Spinal cord (tissue), 10 donors: ENCODE data around the gene FES. TPM values are rescaled to one million over a fixed set of nuclear protein-coding genes. Genes with fewer than 3 reads are reported as not detected.

Source experiments
- DNase-seq, 6 donors: peaks; one replicate each; pipeline versions ENCODE4 v3.0.0 to v3.0.0-alpha.2; 2013 to 2015; ENCODE audit warnings: low spot score in 6 of 6, low read depth in 4 of 6
- H3K27ac ChIP-seq: one replicate; pipeline ENCODE4 v1.5.1; 2013; ENCODE audit warnings: low read depth, low read length, control low read depth
- H3K27me3 ChIP-seq: one replicate; pipeline ENCODE4 v1.6.1; 2013; ENCODE audit warnings: low read length; ENCODE audit not compliant: control insufficient read depth, insufficient read depth
- H3K36me3 ChIP-seq: one replicate; pipeline ENCODE4 v1.6.1; 2013; ENCODE audit warnings: low read length; ENCODE audit not compliant: control insufficient read depth, insufficient read depth
- H3K4me1 ChIP-seq: one replicate; pipeline ENCODE4 v1.6.1; 2013; ENCODE audit warnings: low read length; ENCODE audit not compliant: control insufficient read depth, insufficient read depth
- H3K4me3 ChIP-seq: one replicate; pipeline ENCODE4 v1.5.1; 2013; ENCODE audit warnings: low read depth, low read length, control low read depth
- H3K9me3 ChIP-seq: one replicate; pipeline ENCODE4 v1.6.1; 2013; ENCODE audit warnings: low read length; ENCODE audit not compliant: control insufficient read depth, insufficient read depth
- WGBS: methylation state at CpG from one replicate; pipeline ENCODE4 v1.1.5; 2013; ENCODE audit warnings: missing lambda C conversion rate; ENCODE audit not compliant: insufficient coverage; 5-methylcytosine and 5-hydroxymethylcytosine counted together
- polyA plus RNA-seq, 2 donors: library from polyadenylated mRNA; unstranded; fragments of 120-200 nt; gene quantifications; one replicate each; pipeline ENCODE4 v1.2.1, GENCODE V29; 2013; ENCODE audit not compliant: insufficient read length in 2 of 2
- total RNA-seq, 2 donors: library from RNA; depleted of rRNA in 1 of 2; stranded (reverse); fragments of 120-200 nt in 1 of 2; fragments of >200 nt in 1 of 2; gene quantifications; one replicate each; pipeline versions ENCODE4 v1.2.3 to v1.2.4, GENCODE V29; 2013 to 2014
- donor health status: healthy.

Gene FES
- total and polyA plus RNA-seq, 4 donors, result 8.7 to 19.5 (median 12.7) TPM

GRCh38 chr15:90880381-90881145 is 3.7 kb upstream of the FES start:
- 93% methylated on average over 13 of the region's 16 CpGs for WGBS

GRCh38 chr15:90881181-90881977 is 2.9 kb upstream of the FES start:
- peaks cover 72% of the 10 kb centered on the region for H3K36me3 ChIP-seq
- peaks cover 32% of the 10 kb centered on the region for H3K4me1 ChIP-seq
- H3K4me3 ChIP-seq, result no peak overlapping the region
- 86% methylated on average over 33 of the region's 35 CpGs for WGBS
- no peaks in the 10 kb centered on the region for H3K9me3 ChIP-seq
- H3K27me3 ChIP-seq, result no peaks in the 10 kb centered on the region
- H3K27ac ChIP-seq, result no peak overlapping the region
- DNase-seq, result no peak

More at GRCh38 chr15:90880381-90881145, 3.7 kb upstream of the FES start:
- Histone ChIP-seq H3K27ac (no peak overlapping the region), H3K4me3 (no peak overlapping the region), H3K9me3 (no peaks in the 10 kb centered on the region), H3K27me3 (no peaks in the 10 kb centered on the region), H3K36me3 (peaks cover 80% of the 10 kb centered on the region), H3K4me1 (peaks cover 27% of the 10 kb centered on the region)
- no peak for DNase-seq

GRCh38 chr15:90881978-90882721 is 2.2 kb upstream of the FES start:
- Histone ChIP-seq H3K27me3 (no peaks in the 10 kb centered on the region), H3K4me3 (no peak overlapping the region), H3K4me1 (peaks cover 32% of the 10 kb centered on the region), H3K36me3 (peaks cover 69% of the 10 kb centered on the region), H3K27ac (no peak overlapping the region), H3K9me3 (no peaks in the 10 kb centered on the region)
- WGBS, result 97% methylated on average over 11 of the region's 19 CpGs
- no peak for DNase-seq

GRCh38 chr15:90882781-90883525 is 1.4 kb upstream of the FES start:
- Histone ChIP-seq H3K4me1 (peaks cover 32% of the 10 kb centered on the region), H3K9me3 (no peaks in the 10 kb centered on the region), H3K27me3 (no peaks in the 10 kb centered on the region), H3K4me3 (no peak overlapping the region), H3K36me3 (peaks cover 64% of the 10 kb centered on the region), H3K27ac (peak overlapping the region; percentile 80)
- 84% methylated on average over 11 of the region's 13 CpGs for WGBS
- DNase-seq, result no peak

GRCh38 chr15:90883526-90883975 is 753 bp upstream of the FES start:
- 74% methylated on average over 5 of the region's 7 CpGs for WGBS
- Histone ChIP-seq H3K36me3 (peaks cover 60% of the 10 kb centered on the region), H3K27me3 (no peaks in the 10 kb centered on the region), H3K9me3 (no peaks in the 10 kb centered on the region), H3K4me3 (peak overlapping the region; percentile 41), H3K4me1 (peaks cover 32% of the 10 kb centered on the region), H3K27ac (peak overlapping the region; percentile 80)
- DNase-seq, result peak in 1 of 6 donors; percentile 28

- WGBS, result 71% methylated on average over 14 of the region's 16 CpGs
- H3K27ac ChIP-seq, result peak overlapping the region; percentile 75
- H3K4me3 ChIP-seq, result peak overlapping the region; percentile 41
- H3K4me1 ChIP-seq, result peaks cover 32% of the 10 kb centered on the region
- DNase-seq, result no peak
- H3K36me3 ChIP-seq, result peaks cover 54% of the 10 kb centered on the region
- H3K27me3 ChIP-seq, result no peaks in the 10 kb centered on the region
- no peaks in the 10 kb centered on the region for H3K9me3 ChIP-seq
Measured at GRCh38 chr15:90884719-90885431, 571 bp downstream of the FES start.

- Histone ChIP-seq H3K9me3 (no peaks in the 10 kb centered on the region), H3K4me1 (peaks cover 32% of the 10 kb centered on the region), H3K4me3 (no peak overlapping the region), H3K27me3 (no peaks in the 10 kb centered on the region), H3K27ac (peak overlapping the region; percentile 73), H3K36me3 (peaks cover 54% of the 10 kb centered on the region)
- peak in 2 of 6 donors; percentile 87 to 88 for DNase-seq
- 75% methylated on average over 18 of the region's 23 CpGs for WGBS
Measured at GRCh38 chr15:90885432-90886290, 1.4 kb downstream of the FES start.

GRCh38 chr15:90886291-90886614 is 1.9 kb downstream of the FES start:
- Histone ChIP-seq H3K36me3 (peaks cover 54% of the 10 kb centered on the region), H3K9me3 (no peaks in the 10 kb centered on the region), H3K27me3 (no peaks in the 10 kb centered on the region), H3K27ac (no peak overlapping the region), H3K4me3 (no peak overlapping the region), H3K4me1 (peaks cover 32% of the 10 kb centered on the region)
- WGBS, result 40% methylated on average over 1 of the region's 5 CpGs
- no peak for DNase-seq
